NCI-H524 treated with DMSO at 0.1 percent for 48 hours (cell line): ENCODE results near the gene MAP3K12.

Experiments used
- DNase-seq: peaks from one replicate; lab custom pipeline; 2025; lab: John Stamatoyannopoulos, UW

MAP3K12 gene

DNA sequence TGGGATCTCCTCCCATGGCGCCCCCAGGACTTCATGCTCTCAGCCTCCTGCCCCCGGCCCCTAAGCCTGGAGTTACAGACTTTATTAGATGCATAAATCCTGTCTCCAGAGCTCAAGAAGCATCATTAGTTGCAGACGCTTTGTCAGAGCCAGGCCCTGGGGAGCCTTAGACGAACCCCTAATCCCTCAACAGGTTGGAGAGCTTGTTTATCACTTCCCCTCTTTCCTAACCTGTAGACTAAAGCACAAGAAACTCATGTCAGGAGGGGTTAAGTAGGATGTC, 8.3 kb upstream of the MAP3K12 start:
- no peak for DNase-seq

- DNase-seq: no peak
Observed at GRCh38 chr12:53506881-53507602, 7.8 kb upstream of the MAP3K12 start, which contains the start of gene NPFF. NPFF (minus strand) TSS chr12:53507484; CDS start chr12:53507474, 10 bp downstream.

- DNase-seq: no peak
Observed at GRCh38 chr12:53506450-53506785, 7.2 kb upstream of the MAP3K12 start.

DNA sequence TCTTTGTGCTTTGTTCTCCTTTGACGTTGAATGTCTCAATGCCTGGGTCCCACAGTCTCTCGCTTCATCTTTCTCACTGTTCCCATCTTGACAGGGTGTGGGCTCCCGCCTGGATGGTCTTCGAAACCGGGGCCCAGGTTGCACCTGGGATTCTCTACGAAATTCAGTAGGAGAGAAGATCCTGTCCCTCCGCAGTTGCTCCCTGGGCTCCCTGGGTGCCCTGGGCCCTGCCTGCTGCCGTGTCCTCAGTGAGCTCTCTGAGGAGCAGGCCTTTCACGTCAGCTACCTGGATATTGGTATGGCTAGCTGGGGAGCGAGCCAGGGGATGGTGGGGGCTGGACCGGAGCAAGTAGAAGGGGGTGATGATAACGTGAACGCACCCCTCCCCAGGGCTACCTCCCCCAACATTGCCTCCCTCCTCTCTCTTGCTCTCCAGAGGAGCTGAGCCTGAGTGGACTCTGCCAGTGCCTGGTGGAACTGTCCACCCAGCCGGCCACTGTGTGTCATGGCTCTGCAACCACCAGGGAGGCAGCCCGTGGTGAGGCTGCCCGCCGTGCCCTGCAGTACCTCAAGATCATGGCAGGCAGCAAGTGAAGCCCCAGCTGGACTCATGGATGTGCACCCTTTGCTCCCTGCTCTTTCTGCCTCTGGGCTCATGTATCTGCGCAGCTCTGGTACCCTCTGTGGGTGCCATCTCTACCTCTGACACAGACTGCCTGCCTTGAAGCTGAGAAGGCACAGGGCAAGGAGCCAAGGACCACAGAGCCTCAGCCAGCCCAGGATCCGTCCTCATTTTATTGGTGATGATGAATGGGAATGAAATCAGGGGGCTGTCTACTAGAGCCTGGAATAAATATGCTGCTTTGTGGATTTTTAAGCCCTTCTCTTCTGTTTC, 6.5 kb upstream of the MAP3K12 start:
- DNase-seq: no peak

- DNase-seq: no peak
Observed at GRCh38 chr12:53505086-53505485, 5.8 kb upstream of the MAP3K12 start.

- DNase-seq: no peak
Observed at GRCh38 chr12:53504004-53504920, 5.0 kb upstream of the MAP3K12 start.

- DNase-seq: no peak
Observed at GRCh38 chr12:53502983-53503728, 3.9 kb upstream of the MAP3K12 start.

- DNase-seq: no peak
Observed at GRCh38 chr12:53502331-53502730, 3.1 kb upstream of the MAP3K12 start.

DNA sequence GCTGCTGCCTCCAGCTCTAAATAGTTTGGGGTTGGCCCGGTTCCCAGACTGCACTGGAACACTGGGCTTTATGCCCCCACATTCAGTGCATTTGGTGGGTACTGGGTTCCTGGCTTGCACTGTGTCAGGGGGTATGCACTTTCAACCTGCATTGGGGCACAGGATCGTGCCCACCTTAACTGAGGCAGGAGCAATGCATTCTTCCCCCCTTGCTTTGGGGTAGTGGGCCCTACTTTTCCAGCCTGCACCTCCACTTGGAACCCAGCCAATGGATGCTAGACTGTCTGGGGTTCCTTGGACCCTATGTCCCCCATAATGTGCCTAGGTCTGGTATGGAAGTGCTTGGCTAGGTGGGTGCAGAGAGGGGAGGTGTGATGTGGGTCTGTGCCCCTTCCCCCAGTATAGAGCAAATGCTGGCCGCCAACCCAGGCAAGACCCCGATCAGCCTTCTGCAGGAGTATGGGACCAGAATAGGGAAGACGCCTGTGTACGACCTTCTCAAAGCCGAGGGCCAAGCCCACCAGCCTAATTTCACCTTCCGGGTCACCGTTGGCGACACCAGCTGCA, 2.4 kb upstream of the MAP3K12 start:
- DNase-seq: no peak

GRCh38 chr12:53500776-53501614, 1.7 kb upstream of the MAP3K12 start, which contains the start of gene TARBP2:
TARBP2 (plus strand) TSS chr12:53501283; CDS start chr12:53501409, 126 bp downstream.
- peak; percentile 93 for DNase-seq

GRCh38 chr12:53500142-53500775, 1.0 kb upstream of the MAP3K12 start:
- no peak for DNase-seq

GRCh38 chr12:53498235-53498630, 1.0 kb downstream of the MAP3K12 start:
- no peak for DNase-seq

DNA sequence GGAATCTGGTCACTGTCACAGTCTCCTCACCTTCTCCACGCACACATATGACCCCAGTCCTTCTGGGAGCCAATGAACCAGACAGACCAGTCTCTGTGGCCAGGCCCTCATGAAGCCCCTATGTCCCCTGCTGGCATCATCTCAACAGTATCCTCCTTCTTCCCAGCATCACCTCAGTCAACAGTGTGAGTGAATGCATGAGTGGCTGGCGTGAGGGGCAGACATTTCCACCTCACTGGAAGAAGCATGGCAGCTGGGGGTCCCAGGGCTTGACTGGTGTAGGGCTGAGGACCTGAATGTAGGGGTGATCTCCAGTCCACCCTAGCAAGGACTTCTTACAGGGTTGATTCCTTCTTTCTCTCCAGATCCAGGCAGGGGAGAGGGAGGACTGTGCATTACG, 1.8 kb downstream of the MAP3K12 start:
- DNase-seq: no peak

- DNase-seq: no peak
Observed at GRCh38 chr12:53496752-53497032, 2.6 kb downstream of the MAP3K12 start.

GRCh38 chr12:53495903-53496751, 3.1 kb downstream of the MAP3K12 start:
- no peak for DNase-seq

DNA sequence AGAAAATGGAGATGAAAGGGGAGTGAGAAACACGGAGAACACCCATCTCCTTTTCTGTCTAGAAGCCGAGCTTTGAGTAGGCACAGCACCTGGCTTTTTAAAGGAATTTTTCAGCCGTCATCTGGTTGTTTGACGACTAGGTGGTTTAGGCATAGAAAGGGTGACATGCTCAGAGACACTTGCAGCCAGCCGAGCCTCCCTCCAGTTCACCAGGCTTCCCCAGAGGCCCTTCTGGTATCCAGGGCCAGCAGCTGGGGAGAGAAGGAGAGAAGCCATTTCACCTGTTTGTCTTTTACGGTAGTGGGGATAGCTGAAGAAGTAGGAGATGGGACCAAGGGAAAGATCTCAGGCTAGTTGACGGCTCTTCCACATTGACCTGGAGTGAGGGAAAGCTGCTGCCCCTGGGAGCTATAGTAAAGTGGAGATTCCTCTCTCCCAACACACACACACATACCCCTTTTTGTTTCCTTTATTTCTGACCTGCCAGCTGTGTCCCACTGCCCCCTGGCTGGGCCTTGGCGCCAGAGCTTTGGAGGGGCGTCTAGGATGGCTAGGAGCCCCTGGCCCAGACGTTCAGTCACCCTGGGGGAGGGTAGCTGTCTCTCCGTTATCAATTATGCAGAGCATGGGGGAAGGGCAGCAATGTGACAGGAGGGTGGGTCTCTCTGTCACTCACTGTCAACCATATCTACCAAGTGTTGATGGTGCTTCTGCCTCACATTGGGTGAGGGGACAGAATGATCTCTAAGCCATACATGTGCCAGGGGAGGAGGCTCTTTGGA, 5.5 kb downstream of the MAP3K12 start:
- DNase-seq: no peak

GRCh38 chr12:53492830-53493609, 6.2 kb downstream of the MAP3K12 start:
- DNase-seq: peak; percentile 69

GRCh38 chr12:53492188-53492587, 7.1 kb downstream of the MAP3K12 start:
- no peak for DNase-seq
